Measurements from ENCODE around the gene CSAG3.
"Not testable (repeated sequence)": the region's sequence is repeated elsewhere in the genome, so short reads cannot be mapped to it uniquely, and the experiment has no call there.

CSAG3 gene

GRCh38 chrX:152758918-152759317 lies at the start of gene CSAG3:
Gene CSAG3, plus strand, starts transcription at chrX:152759218.
- FAIRE-seq = not testable (repeated sequence)

DNA sequence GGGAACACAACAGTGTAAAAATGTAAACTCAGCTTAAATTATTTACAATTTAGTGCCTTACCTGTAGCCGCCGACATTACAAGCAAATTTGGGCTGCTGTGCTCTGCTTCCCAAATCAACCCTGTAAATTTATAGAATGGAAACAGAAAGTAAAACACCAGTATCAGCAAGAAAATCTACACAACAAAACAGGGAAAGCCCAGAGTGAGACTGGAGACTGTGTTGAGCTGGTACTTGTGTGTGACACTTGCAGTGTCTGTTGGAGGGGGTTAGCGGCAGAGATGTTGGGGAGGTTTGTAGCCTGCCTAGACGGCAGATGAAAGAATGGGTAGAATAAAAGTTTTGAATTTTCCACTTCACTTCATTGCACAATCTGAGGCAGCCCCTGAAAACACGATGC lies 45.8 kb upstream of the CSAG3 start:
- FAIRE-seq = not testable (repeated sequence)

DNA sequence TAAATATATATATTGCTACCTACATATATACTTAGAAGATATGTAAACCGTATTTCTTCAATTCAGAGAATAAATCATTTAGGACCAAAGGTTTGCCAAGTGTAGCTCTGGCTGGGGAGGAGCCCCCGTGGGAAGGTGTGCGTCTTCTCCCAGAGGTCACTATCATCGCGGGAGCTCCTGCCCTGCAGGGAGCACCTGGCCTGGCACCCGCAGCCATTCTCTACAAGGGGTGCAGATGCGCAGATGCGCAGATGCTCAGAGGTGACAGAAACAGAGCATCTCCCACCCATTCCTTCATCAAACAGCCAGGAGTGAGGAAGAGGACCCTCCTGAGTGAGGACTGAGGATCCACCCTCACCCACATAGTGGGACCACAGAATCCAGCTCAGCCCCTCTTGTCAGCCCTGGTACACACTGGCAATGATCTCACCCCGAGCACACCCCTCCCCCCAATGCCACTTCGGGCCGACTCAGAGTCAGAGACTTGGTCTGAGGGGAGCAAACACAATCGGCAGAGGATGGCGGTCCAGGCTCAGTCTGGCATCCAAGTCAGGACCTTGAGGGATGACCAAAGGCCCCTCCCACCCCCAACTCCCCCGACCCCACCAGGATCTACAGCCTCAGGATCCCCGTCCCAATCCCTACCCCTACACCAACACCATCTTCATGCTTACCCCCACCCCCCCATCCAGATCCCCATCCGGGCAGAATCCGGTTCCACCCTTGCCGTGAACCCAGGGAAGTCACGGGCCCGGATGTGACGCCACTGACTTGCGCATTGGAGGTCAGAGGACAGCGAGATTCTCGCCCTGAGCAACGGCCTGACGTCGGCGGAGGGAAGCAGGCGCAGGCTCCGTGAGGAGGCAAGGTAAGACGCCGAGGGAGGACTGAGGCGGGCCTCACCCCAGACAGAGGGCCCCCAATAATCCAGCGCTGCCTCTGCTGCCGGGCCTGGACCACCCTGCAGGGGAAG lies 44.9 kb upstream of the CSAG3 start, which contains the start of gene MAGEA2B:
MAGEA2B (plus strand) TSS at position 814 of the 973 bp plus-strand sequence. CDS start 2,479 bp downstream, outside the sequence.
- FAIRE-seq = not testable (repeated sequence)

DNA sequence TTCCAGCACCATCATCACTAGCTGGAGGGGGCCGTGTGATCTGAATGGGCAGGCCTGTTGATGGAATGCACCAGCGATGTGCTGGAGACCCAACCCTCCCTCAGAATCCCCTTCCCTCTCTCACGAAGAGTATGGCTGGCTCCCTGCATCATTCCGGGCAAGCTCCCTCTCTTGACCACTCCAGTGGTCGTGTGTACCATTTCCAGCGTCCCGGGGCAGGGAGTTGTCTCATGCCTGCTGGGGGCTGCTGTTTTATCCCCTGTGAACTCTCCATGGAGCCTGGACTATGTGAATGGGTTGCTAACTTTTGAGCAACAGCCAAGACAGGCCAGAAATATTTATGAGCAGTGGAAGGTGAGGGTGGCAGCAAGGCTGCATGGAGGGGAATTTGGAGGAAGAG lies 33.6 kb upstream of the CSAG3 start:
- FAIRE-seq = no peak

DNA sequence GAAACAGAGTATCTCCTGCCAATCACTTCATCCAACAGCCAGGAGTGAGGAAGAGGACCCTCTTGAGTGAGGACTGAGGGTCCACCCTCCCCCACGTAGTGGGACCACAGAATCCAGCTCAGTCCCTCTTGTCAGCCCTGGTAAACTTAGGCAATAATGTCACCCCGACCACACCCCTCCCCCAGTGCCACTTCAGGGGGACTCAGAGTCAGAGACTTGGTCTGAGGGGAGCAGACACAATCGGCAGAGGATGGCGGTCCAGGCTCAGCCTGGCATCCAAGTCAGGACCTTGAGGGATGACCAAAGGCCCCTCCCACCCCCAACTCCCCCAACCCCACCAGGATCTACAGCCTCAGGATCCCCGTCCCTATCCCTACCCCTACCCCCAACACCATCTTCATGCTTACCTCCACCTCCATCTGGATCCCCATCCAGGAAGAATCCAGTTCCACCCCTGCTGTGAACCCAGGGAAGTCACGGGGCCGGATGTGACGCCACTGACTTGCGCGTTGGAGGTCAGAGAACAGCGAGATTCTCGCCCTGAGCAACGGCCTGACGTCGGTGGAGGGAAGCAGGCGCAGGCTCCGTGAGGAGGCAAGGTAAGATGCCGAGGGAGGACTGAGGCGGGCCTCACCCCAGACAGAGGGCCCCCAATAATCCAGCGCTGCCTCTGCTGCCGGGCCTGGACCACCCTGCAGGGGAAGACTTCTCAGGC lies 25.6 kb upstream of the CSAG3 start, which contains the start of the genes CSAG1 and MAGEA12:
CSAG1 (minus strand) TSS at position 461 of the 715 bp plus-strand sequence. CDS start 1,261 bp downstream, outside the sequence.
MAGEA12 (plus strand) TSS at position 497 of the 715 bp plus-strand sequence. CDS start 2,405 bp downstream, outside the sequence.
- FAIRE-seq = no peak

DNA sequence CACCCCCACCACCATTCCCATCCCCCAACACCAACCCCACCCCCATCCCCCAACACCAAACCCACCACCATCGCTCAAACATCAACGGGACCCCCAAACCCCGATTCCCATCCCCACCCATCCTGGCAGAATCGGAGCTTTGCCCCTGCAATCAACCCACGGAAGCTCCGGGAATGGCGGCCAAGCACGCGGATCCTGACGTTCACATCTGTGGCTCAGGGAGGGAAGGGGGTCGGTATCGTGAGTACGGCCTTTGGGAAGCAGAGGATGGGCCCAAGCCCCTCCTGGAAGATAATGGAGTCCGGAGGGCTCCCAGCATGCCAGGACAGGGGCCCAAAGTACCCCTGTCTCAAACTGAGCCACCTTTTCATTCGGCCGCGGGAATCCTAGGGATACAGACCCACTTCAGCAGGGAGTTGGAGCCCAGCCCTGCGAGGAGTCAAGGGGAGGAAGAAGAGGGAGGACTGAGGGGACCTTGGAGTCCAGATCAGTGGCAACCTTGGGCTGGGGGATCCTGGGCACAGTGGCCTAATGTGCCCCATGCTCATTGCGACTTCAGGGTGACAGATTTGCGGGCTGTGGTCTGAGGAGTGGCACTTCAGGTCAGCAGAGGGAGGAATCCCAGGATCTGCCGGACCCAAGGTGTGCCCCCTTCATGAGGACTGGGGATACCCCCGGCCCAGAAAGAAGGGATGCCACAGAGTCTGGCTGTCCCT lies 24.7 kb upstream of the CSAG3 start:
- not testable (repeated sequence) for FAIRE-seq

DNA sequence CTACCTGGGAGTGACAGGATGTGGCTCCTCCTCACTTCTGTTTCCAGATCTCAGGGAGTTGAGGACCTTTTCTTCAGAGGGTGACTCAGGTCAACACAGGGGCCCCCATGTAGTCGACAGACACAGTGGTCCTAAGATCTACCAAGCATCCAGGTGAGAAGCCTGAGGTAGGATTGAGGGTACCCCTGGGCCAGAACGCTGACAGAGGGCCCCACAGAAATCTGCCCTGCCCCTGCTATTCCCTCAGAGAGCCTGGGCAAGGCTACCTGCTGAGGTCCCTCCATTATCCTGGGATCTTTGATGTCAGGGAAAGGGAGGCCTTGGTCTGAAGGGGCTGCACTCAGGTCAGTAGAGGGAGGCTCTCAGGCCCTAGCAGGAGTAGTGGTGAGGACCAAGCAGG lies 23.9 kb upstream of the CSAG3 start:
- FAIRE-seq = no peak

DNA sequence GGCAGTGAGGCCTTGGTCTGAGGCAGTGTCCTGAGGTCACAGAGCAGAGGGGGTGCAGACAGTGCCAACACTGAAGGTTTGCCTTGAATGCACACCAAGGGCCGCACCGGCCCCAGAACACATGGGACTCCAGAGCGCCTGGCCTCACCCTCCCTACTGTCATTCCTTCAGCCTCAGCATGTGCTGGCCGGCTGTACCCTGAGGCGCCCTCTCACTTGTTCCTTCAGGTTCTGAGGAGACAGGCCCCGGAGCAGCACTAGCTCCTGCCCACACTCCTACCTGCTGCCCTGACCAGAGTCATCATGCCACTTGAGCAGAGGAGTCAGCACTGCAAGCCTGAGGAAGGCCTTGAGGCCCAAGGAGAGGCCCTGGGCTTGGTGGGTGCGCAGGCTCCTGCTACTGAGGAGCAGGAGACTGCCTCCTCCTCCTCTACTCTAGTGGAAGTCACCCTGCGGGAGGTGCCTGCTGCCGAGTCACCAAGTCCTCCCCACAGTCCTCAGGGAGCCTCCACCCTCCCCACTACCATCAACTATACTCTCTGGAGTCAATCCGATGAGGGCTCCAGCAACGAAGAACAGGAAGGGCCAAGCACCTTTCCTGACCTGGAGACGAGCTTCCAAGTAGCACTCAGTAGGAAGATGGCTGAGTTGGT lies 23.0 kb upstream of the CSAG3 start:
- no peak for FAIRE-seq

DNA sequence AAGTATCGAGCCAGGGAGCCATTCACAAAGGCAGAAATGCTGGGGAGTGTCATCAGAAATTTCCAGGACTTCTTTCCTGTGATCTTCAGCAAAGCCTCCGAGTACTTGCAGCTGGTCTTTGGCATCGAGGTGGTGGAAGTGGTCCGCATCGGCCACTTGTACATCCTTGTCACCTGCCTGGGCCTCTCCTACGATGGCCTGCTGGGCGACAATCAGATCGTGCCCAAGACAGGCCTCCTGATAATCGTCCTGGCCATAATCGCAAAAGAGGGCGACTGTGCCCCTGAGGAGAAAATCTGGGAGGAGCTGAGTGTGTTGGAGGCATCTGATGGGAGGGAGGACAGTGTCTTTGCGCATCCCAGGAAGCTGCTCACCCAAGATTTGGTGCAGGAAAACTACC lies 22.5 kb upstream of the CSAG3 start:
- not testable (repeated sequence) for FAIRE-seq

DNA sequence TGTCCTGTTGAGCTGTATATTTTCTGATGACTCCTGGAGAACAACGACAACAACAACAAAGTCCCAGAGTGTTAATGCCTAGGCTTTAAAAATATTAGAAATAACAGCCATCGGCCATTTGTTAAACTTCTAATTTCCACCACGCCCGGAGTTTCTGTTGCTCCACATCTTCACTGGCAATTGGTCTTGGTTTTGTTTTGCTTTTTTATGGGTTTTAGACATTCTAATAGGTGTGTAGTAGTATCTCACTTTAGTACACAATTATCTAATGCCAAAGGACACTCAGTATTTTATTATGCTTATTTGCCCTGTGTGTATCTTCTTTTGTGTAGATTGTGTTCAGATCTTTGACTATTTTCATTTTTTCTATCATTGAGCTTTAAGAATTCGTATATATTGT lies 20.5 kb upstream of the CSAG3 start:
- no peak for FAIRE-seq

GRCh38 chrX:152753686-152754650 lies 5.0 kb upstream of the CSAG3 start, which contains the start of gene MAGEA2:
Gene MAGEA2, minus strand, starts transcription at chrX:152753842. Its CDS starts 2,479 bp downstream, at chrX:152751363.
- not testable (repeated sequence) for FAIRE-seq

DNA sequence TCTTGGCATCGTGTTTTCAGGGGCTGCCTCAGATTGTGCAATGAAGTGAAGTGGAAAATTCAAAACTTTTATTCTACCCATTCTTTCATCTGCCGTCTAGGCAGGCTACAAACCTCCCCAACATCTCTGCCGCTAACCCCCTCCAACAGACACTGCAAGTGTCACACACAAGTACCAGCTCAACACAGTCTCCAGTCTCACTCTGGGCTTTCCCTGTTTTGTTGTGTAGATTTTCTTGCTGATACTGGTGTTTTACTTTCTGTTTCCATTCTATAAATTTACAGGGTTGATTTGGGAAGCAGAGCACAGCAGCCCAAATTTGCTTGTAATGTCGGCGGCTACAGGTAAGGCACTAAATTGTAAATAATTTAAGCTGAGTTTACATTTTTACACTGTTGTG lies 4.1 kb upstream of the CSAG3 start:
- FAIRE-seq = not testable (repeated sequence)

GRCh38 chrX:152759544-152759943 lies 526 bp downstream of the CSAG3 start:
- not testable (repeated sequence) for FAIRE-seq

GRCh38 chrX:152761582-152761981 lies 2.6 kb downstream of the CSAG3 start:
- not testable (repeated sequence) for FAIRE-seq

DNA sequence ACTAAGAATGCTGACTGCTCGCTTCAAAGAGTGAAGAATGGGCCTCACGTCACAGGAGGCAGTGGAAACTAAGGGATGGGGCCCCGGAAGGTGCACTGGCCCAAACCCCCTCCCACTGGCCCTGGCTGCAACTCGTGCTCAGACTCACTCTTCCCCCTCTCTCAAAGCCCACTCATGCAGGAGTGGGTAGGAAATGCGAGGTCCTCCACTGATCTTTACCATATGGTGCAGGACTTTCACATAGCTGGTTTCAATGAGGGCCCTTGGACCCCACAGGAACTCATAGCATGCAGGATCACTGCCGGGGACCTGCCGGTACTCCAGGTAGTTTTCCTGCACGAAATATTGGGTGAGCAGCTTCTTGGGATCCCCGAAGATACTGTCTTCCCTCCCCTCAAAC lies 7.5 kb downstream of the CSAG3 start:
- not testable (repeated sequence) for FAIRE-seq

- not testable (repeated sequence) for FAIRE-seq
These were observed 10.7 kb downstream of the CSAG3 start, which contains the start of gene MAGEA6 for GRCh38 chrX:152769549-152770289. Gene MAGEA6, minus strand, starts transcription at chrX:152769689. Its CDS starts 2,039 bp downstream, at chrX:152767650.

GRCh38 chrX:152787062-152787461 lies 28.0 kb downstream of the CSAG3 start:
- FAIRE-seq = not testable (repeated sequence)

DNA sequence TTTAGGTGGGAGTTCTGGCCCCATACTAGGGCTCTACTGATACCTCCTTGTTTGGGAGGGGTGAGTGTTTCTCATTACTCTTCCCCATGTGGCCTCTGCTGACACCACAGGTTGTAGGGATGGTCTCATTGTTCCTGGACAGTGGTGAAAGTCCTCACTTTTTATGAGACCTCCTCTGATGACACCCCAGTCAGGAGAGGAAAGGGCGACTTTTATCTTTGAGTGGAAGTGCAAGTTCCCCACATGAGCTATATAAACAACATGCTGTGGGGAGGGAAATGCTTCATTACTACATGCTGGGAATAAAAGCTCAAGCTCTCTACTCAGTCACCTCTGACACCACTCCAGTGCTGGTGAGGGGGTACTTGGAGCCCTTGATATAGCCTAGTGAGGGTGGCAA lies 39.9 kb downstream of the CSAG3 start:
- FAIRE-seq = no peak

DNA sequence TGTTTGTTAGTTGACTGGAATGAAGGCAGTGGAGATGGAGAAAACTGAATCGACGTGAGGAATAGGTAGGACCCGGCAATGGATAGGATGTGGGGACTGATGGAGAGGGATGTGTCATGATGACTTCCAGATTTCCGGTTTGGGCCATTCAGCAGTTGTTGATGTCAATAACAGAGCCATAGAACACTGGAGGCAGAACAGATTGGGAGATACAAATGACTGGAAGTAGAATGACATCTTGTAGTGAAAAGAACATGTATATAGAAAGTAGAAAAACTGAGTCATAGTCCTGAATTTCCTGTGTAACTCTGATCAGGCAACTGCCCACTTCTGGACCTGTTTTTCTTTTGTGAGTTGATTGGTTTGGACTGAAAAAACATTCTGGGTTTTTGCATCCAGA lies 47.0 kb downstream of the CSAG3 start:
- FAIRE-seq = no peak
